Progenitor cell of endocrine pancreas (in vitro differentiated cells): Measurements from ENCODE around the gene CMIP. TPM values are rescaled to one million over a fixed set of nuclear protein-coding genes. Genes with fewer than 3 reads are reported as not detected.

ENCODE experiments used
- DNase-seq: peaks from one replicate; pipeline ENCODE4 v3.0.0; 2021; ENCODE audit warnings: low spot score; ENCODE audit not compliant: unreplicated experiment
- H3K27ac Mint-ChIP-seq: 2 replicates; pipeline ENCODE4 v1.8.0; 2021; ENCODE audit warnings: mild to moderate bottlenecking, moderate library complexity, mixed read lengths
- H3K27me3 Mint-ChIP-seq: 2 replicates; pipeline ENCODE4 v1.8.0; 2021; ENCODE audit warnings: mixed read lengths
- H3K36me3 Mint-ChIP-seq: 2 replicates; pipeline ENCODE4 v1.8.0; 2022; ENCODE audit warnings: mixed read lengths; ENCODE audit not compliant: insufficient read depth
- H3K4me1 Mint-ChIP-seq: 2 replicates; pipeline ENCODE4 v1.8.0; 2021; ENCODE audit warnings: low read depth, mixed read lengths
- H3K4me3 Mint-ChIP-seq: 2 replicates; pipeline ENCODE4 v1.8.0; 2021; ENCODE audit warnings: low read depth, mild to moderate bottlenecking, moderate library complexity, mixed read lengths
- H3K9me3 Mint-ChIP-seq: 2 replicates; pipeline ENCODE4 v1.8.0; 2021; ENCODE audit warnings: low read depth, mixed read lengths
- total RNA-seq: library from RNA; stranded (reverse); gene quantifications from 2 replicates; pipeline ENCODE4 v1.2.1, GENCODE V29; 2021
- TF ChIP-seq, protein P1 (sequence below): fragments of 200-600 bp; sonication (generic); IDR thresholded peaks from one replicate; pipeline ENCODE4 v1.5.0; 2021; ENCODE audit warnings: antibody characterized with exemption, mild to moderate bottlenecking; ENCODE audit not compliant: unreplicated experiment

The CMIP gene
- total RNA-seq, 1 donor from 2014 or later: 62.7 TPM

DNA sequence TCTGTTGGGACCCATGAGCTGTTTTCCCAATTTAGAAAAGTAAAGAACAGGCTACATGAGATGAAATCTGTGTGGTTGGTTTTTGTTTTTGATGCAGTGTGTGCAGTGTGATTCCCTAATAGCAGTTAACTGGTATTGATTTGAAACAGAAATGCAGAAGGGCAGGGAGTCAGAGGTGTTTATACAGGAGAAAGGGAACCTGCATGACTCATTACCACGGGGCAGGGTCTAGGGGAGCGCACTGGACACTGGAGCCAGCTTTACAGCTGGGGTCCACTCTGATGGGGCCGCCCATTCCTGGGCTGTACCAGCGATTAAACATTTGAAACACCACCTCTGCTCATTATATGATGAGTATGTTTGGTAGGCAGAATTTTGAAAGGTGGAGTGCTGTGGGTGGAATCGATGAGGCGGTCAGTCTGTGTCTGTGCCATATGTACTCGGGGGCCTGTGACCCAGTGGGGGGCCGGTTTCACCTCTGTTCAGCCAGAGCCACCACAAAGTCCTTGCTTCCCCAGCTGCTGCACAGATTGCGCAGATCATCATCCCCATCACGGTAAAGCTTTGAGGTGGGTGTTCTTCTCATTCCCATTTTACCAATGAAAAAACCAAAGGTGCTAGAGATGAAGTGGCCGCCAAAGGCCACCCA, 142.5 kb downstream of the CMIP start:
- no peaks in the 10 kb centered on the region for H3K27me3 Mint-ChIP-seq
- TF ChIP-seq, protein P1, sequence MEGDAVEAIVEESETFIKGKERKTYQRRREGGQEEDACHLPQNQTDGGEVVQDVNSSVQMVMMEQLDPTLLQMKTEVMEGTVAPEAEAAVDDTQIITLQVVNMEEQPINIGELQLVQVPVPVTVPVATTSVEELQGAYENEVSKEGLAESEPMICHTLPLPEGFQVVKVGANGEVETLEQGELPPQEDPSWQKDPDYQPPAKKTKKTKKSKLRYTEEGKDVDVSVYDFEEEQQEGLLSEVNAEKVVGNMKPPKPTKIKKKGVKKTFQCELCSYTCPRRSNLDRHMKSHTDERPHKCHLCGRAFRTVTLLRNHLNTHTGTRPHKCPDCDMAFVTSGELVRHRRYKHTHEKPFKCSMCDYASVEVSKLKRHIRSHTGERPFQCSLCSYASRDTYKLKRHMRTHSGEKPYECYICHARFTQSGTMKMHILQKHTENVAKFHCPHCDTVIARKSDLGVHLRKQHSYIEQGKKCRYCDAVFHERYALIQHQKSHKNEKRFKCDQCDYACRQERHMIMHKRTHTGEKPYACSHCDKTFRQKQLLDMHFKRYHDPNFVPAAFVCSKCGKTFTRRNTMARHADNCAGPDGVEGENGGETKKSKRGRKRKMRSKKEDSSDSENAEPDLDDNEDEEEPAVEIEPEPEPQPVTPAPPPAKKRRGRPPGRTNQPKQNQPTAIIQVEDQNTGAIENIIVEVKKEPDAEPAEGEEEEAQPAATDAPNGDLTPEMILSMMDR: no peak
- no peak overlapping the region for H3K4me3 Mint-ChIP-seq
- H3K4me1 Mint-ChIP-seq: peaks cover 29% of the 10 kb centered on the region
- no peak for DNase-seq
- H3K9me3 Mint-ChIP-seq: no peaks in the 10 kb centered on the region
- H3K36me3 Mint-ChIP-seq: peaks cover 1% of the 10 kb centered on the region
- H3K27ac Mint-ChIP-seq: peak overlapping the region; percentile 95

DNA sequence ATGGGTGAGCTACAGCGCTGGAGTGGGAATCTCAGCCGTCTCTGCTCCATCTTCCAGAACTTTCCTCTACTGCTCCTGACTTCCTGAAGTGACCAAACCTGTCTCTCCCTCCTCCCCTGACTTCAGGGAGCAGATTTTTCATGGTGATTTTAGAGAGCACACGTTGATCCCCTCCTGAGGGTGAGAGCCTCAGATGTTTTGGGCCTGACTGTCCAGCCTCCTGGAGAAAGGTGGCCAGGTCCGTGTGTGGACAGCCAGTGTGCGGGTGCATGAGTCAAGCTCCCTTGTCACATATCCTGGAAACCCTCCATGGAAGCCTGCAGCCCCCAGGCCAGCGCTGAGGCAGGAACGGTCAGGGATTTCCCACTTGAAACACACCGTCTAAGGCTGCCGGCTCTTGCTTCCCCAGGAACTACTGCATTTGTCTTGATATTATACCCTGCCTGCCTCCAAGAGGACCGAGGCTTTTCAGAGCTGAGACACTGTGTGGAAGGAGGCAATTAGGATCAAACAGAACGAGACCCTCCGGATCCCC, 143.1 kb downstream of the CMIP start:
- no peak for DNase-seq
- Mint-ChIP-seq H3K9me3 (no peaks in the 10 kb centered on the region), H3K27me3 (no peaks in the 10 kb centered on the region), H3K4me1 (peaks cover 30% of the 10 kb centered on the region), H3K4me3 (no peak overlapping the region), H3K36me3 (no peaks in the 10 kb centered on the region), H3K27ac (peak overlapping the region; percentile 43)
- TF ChIP-seq, protein P1: no peak

DNA sequence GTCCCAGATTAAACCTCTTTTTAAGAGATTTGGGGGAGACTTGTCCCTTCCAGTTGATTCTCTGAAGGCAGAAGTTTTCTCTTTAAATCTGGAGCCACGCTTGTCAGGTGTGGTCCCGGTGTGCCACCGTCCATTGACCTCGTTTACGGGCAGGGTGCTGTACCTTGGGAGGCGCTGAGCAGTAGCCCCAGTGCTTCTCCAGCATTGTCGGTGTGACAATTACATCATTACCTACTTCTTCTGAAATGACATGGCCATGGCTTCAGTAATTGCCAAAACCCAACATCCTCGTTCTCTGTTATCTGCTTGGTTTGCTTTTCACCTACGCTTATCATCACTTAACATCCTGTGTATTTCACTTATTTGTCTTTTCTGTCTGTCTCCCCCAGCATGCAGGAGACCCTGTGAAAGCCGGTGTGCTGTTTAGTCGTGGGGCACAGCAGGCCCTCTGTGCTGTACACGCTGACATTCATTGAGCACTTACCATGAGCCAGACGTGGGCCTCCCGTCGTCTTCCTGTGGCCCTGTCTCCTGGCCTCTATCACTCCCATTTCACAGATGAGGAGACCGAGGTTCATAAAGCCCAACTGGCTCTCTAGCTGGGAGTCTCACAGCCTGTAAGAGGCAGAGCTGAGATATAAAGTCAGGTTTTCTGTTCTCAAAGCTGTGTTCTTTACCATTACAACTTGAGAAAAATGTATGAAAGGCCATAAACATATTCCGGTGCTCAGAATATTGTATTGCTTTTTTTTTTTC, 143.9 kb downstream of the CMIP start:
- no peak for DNase-seq
- TF ChIP-seq, protein P1: no peak
- no peak overlapping the region for H3K4me3 Mint-ChIP-seq
- peak overlapping the region; percentile 42 for H3K27ac Mint-ChIP-seq
- peaks cover 29% of the 10 kb centered on the region for H3K4me1 Mint-ChIP-seq
- H3K27me3 Mint-ChIP-seq: no peaks in the 10 kb centered on the region
- no peaks in the 10 kb centered on the region for H3K36me3 Mint-ChIP-seq
- no peaks in the 10 kb centered on the region for H3K9me3 Mint-ChIP-seq

DNA sequence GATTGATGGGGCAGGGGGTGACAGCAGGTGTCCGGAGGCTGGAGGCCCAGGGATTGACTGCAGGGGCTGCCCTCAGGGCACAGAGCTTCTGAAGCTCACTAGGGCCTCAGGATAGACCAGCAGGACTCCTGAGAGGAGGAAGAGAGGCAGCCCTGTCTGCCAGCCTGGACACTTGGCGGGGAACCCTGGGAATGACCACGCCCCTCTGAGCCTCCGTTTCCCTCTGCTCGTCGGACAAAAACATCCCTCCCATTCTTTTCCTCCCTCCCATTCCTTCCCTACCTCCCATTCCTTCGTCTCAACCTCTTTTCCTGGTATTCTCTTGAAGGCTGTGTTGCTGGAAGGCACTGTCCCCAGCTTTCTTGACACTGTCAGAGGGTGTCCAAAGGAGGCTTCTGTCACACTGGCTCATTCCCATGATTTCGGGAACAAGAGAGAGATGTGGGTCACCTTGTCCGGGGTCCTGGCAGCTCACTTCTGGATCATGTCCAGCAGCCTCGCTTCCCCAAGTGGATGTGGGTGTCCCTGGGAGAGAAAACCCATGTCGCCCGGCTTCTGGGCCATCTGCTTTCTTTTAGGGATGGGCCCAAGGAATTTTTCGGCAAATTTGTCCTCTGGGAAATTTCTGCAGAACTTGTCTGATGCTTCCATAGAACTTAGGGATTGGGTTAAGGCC, 145.5 kb downstream of the CMIP start:
- no peaks in the 10 kb centered on the region for H3K27me3 Mint-ChIP-seq
- peaks cover 29% of the 10 kb centered on the region for H3K4me1 Mint-ChIP-seq
- TF ChIP-seq, protein P1: no peak
- no peak overlapping the region for H3K4me3 Mint-ChIP-seq
- H3K9me3 Mint-ChIP-seq: no peaks in the 10 kb centered on the region
- H3K27ac Mint-ChIP-seq: peak overlapping the region; percentile 2
- DNase-seq: no peak
- H3K36me3 Mint-ChIP-seq: peaks cover 1% of the 10 kb centered on the region
